ACC112 (cell line): Measurements from ENCODE around the gene TNNT3.

Experiments
- H2AFZ ChIP-seq: fragments of 200-600 bp; sonication (generic); one replicate; pipeline ENCODE4 v1.6.0; 2017; ENCODE audit warnings: antibody characterized with exemption, low read length; ENCODE audit not compliant: unreplicated experiment
- H3K27ac ChIP-seq: fragments of 200-600 bp; sonication (generic); 2 replicates; pipeline ENCODE4 v1.5.1; 2014; ENCODE audit warnings: low read depth, mild to moderate bottlenecking, antibody characterized with exemption, low read length, moderate library complexity
- H3K27me3 ChIP-seq: fragments of 200-600 bp; sonication (generic); 2 replicates; pipeline ENCODE4 v1.6.1; 2014; ENCODE audit warnings: mild to moderate bottlenecking, antibody characterized with exemption, low read length, moderate library complexity, mixed read lengths; ENCODE audit not compliant: insufficient read depth
- H3K36me3 ChIP-seq: fragments of 200-600 bp; sonication (generic); 2 replicates; pipeline ENCODE4 v1.6.1; 2016; ENCODE audit warnings: mild to moderate bottlenecking, antibody characterized with exemption, low read length, moderate library complexity, mixed read lengths; ENCODE audit not compliant: insufficient read depth
- H3K4me1 ChIP-seq: fragments of 200-600 bp; sonication (generic); one replicate; pipeline ENCODE4 v1.6.1; 2016; ENCODE audit warnings: low read length, mixed read lengths; ENCODE audit not compliant: insufficient read depth, unreplicated experiment, control insufficient read depth
- H3K4me3 ChIP-seq: fragments of 200-600 bp; sonication (generic); 2 replicates; pipeline ENCODE4 v1.5.1; 2014; ENCODE audit warnings: mild to moderate bottlenecking, low read depth, low read length
- H3K79me2 ChIP-seq: fragments of 200-600 bp; sonication (generic); one replicate; pipeline ENCODE4 v1.6.0; 2016; ENCODE audit warnings: low read length; ENCODE audit not compliant: control insufficient read depth, unreplicated experiment, insufficient read depth

The TNNT3 gene

DNA sequence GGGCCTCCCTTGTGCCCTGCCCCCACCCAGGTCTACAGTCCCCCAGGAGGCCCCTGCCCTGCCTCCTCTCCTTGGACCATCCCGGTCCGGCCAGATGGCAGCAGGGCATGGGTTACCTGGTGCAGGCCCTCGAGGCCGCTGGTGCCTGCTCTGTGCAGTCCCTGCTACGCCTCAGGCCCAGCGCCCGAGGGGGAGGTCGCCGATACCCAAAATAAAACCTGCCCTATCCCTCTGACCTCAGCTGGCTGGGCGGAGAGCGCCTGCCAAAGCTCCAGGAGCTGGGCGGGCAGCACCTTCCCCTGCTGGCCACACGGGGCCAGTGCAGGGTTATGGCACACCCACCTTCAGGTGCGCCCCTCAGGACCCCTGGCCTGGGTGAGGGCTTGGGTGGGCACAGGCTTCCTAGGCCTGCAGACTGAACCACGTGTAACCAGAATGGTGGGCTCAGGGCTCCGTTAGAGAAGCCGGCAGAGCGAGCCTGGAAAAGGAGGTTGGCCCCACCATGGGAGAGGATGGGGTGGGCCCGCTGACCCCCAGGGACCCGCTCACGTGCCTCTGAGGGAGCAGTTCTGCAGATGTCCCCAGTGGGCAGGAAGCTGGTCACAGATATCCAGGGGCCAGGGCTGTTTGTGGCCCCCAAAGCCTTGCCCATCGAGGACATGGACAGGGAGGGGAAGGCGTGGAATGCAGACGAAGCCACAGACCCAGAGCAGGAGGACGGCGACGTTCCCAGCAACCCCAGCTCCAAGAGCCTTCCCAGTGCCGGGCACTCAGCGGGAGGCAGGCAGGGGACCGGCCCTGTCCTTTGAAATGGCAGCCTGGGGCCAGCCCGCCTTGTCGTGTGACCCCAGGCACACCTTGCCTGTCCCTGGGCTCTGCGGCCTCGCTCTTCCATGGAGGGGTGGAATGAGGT lies 1.7 kb upstream of the TNNT3 start:
- H3K4me3 ChIP-seq: no peak overlapping the region
- peaks cover 11% of the 10 kb centered on the region for H3K4me1 ChIP-seq
- H3K36me3 ChIP-seq: no peaks in the 10 kb centered on the region
- H3K27ac ChIP-seq: no peak overlapping the region
- no peaks in the 10 kb centered on the region for H3K79me2 ChIP-seq
- no peaks in the 10 kb centered on the region for H3K27me3 ChIP-seq
- no peak overlapping the region for H2AFZ ChIP-seq

DNA sequence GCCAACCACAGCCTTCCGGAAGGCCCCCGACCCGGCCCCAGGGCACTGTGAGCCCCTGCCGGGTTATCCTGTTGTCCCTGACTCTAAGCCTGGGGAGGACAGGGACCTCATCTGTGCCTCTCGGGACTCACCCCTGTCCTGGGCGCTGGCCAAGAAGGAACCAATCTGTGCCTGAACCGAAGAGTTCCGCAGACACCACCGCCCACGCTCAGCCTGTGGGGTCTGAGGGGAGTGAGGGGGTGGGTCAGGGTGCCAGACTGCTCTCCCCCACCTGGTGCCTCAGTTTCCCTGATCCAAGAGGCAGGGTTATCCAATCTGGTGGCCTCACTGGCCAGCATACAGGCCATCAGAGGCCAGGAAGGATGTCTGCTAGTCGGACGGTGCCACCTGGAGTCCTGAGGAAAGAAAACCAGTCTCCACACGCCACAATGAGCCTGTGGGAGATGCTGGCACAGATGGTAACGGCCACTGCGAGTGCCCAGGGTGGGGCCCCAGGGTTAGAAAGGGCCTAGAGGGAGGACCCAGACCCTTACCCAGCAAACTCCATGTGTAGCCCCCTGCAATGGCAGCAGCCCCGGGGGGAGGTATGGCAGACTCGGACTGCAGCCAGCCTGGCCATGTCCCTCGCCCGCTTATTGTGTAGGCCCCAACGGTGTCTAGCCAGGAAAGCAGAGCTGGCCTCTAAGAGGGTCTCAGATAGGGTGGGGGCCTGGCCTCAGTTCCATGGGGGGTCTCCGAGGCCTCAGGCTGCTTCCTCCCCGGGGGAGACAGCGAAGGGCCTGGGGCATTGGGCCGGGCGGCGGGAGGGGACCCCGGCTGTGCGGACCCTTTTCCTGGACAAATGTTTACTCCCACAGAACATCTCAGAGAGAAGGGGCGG lies 827 bp upstream of the TNNT3 start:
- H3K36me3 ChIP-seq: no peaks in the 10 kb centered on the region
- no peak overlapping the region for H3K4me3 ChIP-seq
- H3K27me3 ChIP-seq: no peaks in the 10 kb centered on the region
- H3K27ac ChIP-seq: no peak overlapping the region
- H3K4me1 ChIP-seq: peaks cover 11% of the 10 kb centered on the region
- H3K79me2 ChIP-seq: no peaks in the 10 kb centered on the region
- no peak overlapping the region for H2AFZ ChIP-seq

DNA sequence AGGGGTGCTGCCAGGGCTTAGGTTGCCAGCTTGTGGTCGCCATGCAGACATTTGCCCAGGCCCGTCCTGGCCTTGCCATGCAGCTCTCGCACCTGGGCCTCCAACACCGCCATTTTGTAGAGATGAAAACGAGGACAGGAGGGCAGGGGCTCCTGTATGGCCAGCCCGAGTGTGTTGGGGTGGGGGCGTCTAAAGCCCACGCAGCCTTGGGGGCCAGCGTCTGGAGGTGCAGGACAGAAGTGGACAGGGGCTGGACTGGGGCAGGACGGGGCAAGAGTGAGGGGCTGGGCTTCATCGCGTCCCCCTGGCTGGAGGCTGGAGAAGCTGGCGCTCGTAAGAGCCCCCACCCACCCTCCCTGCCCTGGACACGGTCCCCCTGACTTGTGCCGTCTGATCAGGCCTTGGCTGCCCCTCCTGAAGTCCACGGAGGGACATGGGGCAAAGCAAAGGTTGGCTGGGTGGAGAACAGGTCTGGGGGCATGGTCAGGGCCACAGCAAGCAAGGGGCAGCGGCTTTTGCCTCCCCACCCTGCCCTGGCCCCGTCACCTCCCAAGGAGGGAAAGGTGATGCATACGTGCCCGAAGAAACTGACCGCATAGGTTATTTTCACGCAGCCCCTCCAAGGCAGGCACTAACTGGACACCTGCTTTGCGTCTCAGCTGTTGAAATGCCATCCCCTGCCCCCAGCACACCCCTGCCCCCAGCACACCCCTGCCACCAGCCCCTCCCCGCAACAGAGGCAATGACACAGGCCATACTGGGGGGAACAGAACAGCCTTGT lies 815 bp downstream of the TNNT3 start:
- no peaks in the 10 kb centered on the region for H3K27me3 ChIP-seq
- no peak overlapping the region for H2AFZ ChIP-seq
- no peak overlapping the region for H3K27ac ChIP-seq
- H3K4me1 ChIP-seq: peaks cover 11% of the 10 kb centered on the region
- H3K79me2 ChIP-seq: no peaks in the 10 kb centered on the region
- H3K4me3 ChIP-seq: no peak overlapping the region
- H3K36me3 ChIP-seq: no peaks in the 10 kb centered on the region

DNA sequence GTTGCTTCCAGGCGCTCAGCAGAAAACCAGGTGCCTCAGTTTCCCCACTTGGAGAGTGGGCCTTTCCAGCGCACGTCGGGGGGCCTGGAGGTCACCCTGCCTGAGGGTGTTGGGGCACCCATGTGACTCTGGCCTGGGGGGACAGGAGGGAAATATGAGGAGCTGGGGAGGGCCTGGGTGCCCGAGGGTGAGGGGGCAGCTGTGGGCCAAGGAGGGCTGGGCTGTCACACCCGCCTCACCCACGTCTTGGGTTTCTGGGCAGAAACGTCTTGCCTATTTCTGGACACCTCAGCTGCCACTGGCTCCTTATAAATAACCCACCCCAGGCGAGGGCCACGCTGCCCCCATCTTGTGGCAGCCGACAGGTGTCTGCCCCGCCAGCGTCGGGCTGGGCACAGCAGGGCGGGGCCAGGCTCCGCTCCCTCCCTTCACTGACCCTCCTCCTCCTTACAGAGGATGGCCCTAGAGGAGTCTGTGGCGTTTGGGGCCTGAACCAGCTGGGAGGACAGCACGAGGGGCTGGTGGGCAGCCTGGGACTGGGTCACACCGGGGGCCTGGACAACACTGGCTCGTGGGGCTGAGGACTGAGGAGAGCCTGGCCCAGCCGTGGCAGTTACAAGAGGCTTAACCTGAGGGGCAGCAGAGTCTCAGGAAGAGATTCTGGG lies 1.5 kb downstream of the TNNT3 start:
- no peaks in the 10 kb centered on the region for H3K79me2 ChIP-seq
- no peak overlapping the region for H3K4me3 ChIP-seq
- H3K27ac ChIP-seq: 0 out of 2 replicates have a peak overlapping the region, but pooled peaks have one; percentile 39
- H2AFZ ChIP-seq: no peak overlapping the region
- H3K27me3 ChIP-seq: no peaks in the 10 kb centered on the region
- peaks cover 11% of the 10 kb centered on the region for H3K4me1 ChIP-seq
- no peaks in the 10 kb centered on the region for H3K36me3 ChIP-seq

DNA sequence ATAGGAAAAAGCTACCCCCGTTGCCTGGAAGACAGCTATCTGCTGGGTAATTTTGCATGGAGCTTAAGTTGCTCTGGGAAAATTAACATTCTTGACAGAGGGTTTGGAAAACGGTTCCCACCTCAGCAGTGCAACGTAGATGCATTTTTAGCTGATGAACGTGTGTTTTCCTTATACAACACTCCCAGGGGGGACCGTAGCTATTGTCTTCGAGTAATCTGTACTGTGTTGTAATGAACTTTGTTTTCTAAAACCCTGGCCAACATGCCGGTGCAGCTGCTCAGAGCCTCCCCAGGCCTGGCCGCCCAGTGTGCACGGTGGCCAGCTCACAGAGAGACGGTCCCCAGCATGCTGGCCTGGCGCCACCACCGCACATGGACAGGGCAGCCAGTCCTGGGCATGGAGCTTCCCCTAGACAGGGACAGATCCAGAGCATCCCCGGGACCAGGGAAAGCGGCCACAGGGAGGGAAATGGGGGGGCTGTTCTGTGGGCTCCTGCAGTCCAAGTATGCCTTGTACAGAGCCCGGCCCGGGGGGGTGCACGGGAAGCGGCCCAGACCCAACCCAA lies 2.2 kb downstream of the TNNT3 start:
- Histone ChIP-seq H3K79me2 (no peaks in the 10 kb centered on the region), H3K27me3 (no peaks in the 10 kb centered on the region), H3K27ac (0 out of 2 replicates have a peak overlapping the region, but pooled peaks have one; percentile 39), H3K4me3 (no peak overlapping the region), H3K4me1 (peaks cover 11% of the 10 kb centered on the region), H2AFZ (no peak overlapping the region), H3K36me3 (no peaks in the 10 kb centered on the region)

DNA sequence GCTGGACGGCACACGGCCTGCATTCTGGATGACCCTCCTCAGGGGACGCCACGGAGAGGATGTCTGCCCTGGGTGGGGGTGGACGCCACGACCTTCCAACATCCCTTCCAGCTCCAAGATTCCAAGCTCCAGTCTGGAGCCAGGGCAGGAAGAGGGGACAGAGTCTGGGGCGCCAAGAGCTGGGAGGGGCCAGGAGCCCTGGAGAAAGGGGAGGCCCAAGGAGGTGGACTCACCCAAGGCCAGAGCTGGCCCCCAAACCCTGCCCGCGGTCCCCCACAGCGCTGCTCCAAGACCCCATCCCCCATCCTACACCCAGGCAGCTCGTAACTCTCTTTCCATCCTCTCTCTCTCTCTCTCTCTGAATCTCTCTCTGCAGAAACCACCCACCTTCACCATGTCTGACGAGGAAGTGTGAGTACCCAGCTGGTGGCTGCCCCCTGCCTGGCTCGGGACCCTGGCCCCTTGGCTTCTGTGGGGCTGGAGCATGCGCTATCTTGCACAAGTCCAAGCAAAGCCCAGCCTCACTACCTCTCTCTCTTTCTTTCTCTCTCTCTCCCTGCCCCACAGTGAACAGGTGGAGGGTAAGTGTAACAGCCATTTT lies 3.1 kb downstream of the TNNT3 start:
- peaks cover 11% of the 10 kb centered on the region for H3K4me1 ChIP-seq
- H3K27me3 ChIP-seq: no peaks in the 10 kb centered on the region
- H3K27ac ChIP-seq: no peak overlapping the region
- H3K79me2 ChIP-seq: no peaks in the 10 kb centered on the region
- no peaks in the 10 kb centered on the region for H3K36me3 ChIP-seq
- H2AFZ ChIP-seq: no peak overlapping the region
- no peak overlapping the region for H3K4me3 ChIP-seq

DNA sequence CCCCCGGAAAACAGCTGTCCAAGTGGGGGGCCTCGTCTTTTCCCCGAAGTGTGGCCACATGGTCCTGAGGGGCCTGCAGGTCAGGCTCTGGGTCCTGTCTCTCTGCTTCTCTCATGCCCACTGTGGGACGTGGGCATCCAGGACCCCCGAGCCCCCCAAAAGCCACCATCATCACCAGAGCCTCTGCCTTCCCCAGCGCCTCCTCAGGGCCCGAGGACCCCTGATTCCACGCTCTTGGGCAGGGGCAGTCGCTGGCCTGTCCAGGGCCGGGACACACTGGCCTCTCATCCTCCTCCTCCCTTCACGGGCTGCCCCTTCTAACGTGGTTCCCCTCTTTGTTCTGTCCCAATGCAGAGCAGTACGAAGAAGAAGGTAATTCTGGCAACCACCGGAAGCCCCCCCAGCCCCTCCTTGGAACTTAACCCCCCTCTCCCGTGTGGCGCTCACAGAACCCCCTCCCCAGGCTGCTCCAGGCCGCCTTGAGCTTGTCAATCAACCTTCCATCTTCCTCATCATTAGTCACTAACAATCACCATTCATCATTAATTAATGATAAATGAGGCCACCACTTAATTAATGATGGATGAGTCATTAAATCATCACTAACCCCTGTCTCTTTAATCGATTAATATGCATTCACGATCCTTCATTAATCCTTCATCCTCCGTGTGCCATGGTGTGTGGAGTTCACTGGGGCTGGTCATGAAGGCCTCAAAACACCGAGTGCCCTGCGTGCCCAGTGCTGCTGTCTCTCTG lies 3.9 kb downstream of the TNNT3 start:
- Histone ChIP-seq H3K4me3 (no peak overlapping the region), H3K27me3 (no peaks in the 10 kb centered on the region), H3K36me3 (no peaks in the 10 kb centered on the region), H3K27ac (no peak overlapping the region), H2AFZ (no peak overlapping the region), H3K79me2 (no peaks in the 10 kb centered on the region), H3K4me1 (peaks cover 11% of the 10 kb centered on the region)

DNA sequence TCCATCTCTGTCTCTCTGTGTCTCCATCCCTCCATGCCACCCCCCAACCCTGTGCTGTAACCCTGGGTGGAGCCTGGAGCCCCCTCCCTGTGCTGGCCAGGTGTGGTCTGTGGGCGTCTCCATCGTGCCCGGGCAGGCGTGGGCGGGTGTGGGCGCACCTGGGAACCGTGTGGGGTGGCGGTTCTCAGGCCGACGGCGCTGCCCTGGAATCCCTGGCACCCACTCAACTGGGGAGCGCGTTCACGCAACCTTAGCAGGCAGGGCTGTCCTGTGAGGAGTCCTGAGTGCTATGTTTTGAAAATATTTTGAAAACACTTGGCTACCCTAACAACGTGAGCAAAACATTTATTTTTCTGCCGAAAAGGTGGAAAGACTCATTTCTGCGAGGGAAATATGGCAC lies 4.7 kb downstream of the TNNT3 start:
- H2AFZ ChIP-seq: no peak overlapping the region
- H3K79me2 ChIP-seq: no peaks in the 10 kb centered on the region
- no peak overlapping the region for H3K27ac ChIP-seq
- no peak overlapping the region for H3K4me3 ChIP-seq
- peaks cover 11% of the 10 kb centered on the region for H3K4me1 ChIP-seq
- H3K27me3 ChIP-seq: no peaks in the 10 kb centered on the region
- H3K36me3 ChIP-seq: no peaks in the 10 kb centered on the region

DNA sequence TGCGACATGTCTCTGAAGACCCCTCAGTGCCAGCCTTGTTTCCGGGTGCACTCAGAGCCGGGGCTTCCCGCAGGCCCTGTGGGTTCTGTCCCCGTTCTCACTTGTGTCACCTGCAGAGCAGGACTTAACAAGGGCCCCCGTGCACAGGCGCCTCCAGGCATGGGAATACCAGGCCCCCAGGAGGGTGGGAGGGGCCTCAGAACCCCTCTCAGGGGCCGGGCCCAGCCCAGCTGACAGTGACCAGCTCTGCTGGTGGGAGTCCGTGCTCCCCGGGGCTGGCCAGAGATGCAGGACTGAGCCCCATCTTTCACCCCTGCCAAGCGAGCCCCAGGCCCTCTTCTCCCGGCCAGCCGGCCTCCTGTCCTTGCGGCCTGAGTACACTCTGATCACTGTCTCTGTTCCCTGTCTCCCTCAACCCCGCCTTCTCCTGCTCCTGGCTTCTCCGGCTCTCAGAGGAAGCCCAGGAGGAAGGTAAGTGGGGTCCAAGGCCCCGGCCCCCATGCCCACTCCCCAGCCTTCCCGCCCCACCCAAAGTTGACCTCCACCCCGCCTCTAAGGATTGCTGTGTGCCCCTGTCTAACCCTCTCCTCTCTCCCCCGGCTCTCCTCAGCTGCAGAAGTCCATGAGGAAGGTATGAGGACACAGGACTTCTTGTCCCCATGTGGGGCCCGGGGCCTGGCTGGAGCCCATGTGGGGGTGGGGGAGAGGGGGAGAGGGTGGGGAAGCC lies 5.3 kb downstream of the TNNT3 start:
- Histone ChIP-seq H3K4me3 (no peak overlapping the region), H3K4me1 (peaks cover 11% of the 10 kb centered on the region), H3K79me2 (no peaks in the 10 kb centered on the region), H3K27ac (no peak overlapping the region), H2AFZ (no peak overlapping the region), H3K36me3 (no peaks in the 10 kb centered on the region), H3K27me3 (no peaks in the 10 kb centered on the region)
